ENCODE data around the gene SP2. TPM values are rescaled to one million over a fixed set of nuclear protein-coding genes. Genes with fewer than 3 reads are reported as not detected.

The SP2 gene
- total RNA-seq, 1 donor from 2014 or later: 0.77 TPM

DNA sequence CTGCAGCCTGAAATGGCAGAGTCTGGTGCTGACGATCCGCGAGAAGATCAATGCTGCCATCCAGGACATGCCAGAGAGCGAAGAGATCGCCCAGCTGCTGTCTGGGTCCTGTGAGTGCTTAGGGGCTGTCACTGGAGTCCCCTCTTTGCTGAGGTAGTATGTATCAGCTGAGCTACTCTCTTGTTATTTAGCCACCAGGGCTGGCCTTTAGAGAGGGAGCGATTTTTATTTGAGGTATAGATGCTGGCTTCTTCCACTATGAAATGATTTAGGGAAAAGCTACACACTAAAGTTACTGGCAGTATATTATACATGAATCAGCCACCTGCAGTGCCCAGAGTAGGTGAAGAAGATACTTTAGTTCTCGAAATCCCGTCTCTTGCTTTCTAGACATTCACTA lies 77.5 kb downstream of the SP2 start:
- no peak for DNase-seq (ENCODE audit: low read depth in 2 of 2)

DNA sequence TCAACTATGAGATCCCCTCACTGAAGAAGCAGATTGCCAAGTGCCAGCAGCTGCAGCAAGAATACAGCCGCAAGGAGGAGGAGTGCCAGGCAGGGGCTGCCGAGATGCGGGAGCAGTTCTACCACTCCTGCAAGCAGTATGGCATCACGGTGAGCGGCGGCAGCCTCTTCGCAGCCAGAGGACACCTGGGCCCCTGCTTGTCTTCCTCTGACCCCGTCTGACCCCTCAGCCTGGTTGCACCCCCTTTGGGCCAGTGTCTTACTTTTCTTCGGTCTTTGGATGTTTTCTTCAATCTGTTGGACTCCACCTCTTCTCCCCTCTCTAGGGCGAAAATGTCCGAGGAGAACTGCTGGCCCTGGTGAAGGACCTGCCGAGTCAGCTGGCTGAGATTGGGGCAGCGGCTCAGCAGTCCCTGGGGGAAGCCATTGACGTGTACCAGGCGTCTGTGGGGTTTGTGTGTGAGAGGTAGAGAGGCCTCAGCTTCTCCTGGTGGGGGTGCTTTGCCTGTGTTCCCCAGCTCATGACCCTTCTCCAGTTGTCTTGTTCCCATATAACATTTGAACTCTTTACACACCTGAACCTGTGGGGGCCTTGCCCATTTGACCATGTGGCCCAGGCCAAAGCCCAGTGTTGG lies 79.3 kb downstream of the SP2 start:
- no peak for DNase-seq (ENCODE audit: low read depth in 2 of 2)

DNA sequence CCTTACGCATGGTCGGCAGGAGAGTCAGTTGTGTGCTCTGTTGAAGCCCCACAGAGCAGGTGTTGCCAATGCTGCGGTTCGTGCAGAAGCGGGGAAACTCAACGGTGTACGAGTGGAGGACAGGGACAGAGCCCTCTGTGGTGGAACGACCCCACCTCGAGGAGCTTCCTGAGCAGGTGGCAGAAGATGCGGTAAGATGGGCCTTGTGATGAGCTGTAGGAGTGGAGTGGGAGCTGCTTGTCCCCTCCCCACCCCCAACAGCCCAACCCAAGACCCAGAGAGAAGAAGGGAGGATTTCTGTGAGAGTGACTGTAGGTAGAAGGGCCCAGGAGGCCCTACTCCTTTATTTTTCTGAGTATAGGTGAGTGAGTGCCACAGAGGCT lies 79.8 kb downstream of the SP2 start:
- DNase-seq (ENCODE audit: low read depth in 2 of 2): no peak

- peak; percentile 43 to 68 for DNase-seq (ENCODE audit: low read depth in 2 of 2)
Measured at GRCh38 chr17:47978324-47978723, 82.3 kb downstream of the SP2 start.

Other genes starting within 250 kb of the SP2 start
- 285 and 367 TPM in 2 replicates for gene KPNB1, start 246.3 kb upstream of the SP2 start, total RNA-seq
- 6.8 and 8.5 TPM in 2 replicates for gene TBKBP1, start 202.1 kb upstream of the SP2 start, total RNA-seq
- gene TBX21, start 163.0 kb upstream of the SP2 start, total RNA-seq: not detected in 2 replicates
- 4.6 and 6.3 TPM in 2 replicates for gene OSBPL7, start 74.4 kb upstream of the SP2 start, total RNA-seq
- 16.3 and 23.6 TPM in 2 replicates for gene MRPL10, start 64.7 kb upstream of the SP2 start, total RNA-seq
- gene LRRC46, start 64.6 kb upstream of the SP2 start, total RNA-seq: under 0.01 TPM in 2 replicates
- 24.1 and 33.3 TPM in 2 replicates for gene SCRN2, start 55.0 kb upstream of the SP2 start, total RNA-seq
- gene SP6, start 45.1 kb upstream of the SP2 start, total RNA-seq: 1.8 and 2.3 TPM in 2 replicates
- gene PNPO, start 45.3 kb downstream of the SP2 start, total RNA-seq: 18.9 and 27.1 TPM in 2 replicates
- not detected in 2 replicates for gene PRR15L, start 61.6 kb downstream of the SP2 start, total RNA-seq
- 47.8 and 62.8 TPM in 2 replicates for gene CDK5RAP3, start 74.9 kb downstream of the SP2 start, total RNA-seq
- 5.5 and 9.5 TPM in 2 replicates for gene COPZ2, start 141.6 kb downstream of the SP2 start, total RNA-seq
- gene NFE2L1, start 152.1 kb downstream of the SP2 start, total RNA-seq: 69.3 and 109 TPM in 2 replicates
- 36.5 and 43.4 TPM in 2 replicates for gene CBX1, start 205.2 kb downstream of the SP2 start, total RNA-seq
- 11.0 and 13.3 TPM in 2 replicates for gene SNX11, start 211.5 kb downstream of the SP2 start, total RNA-seq

All from dermis microvascular lymphatic vessel endothelial cell (primary cell).